Hepatocyte (in vitro differentiated cells): Measurements from ENCODE around the gene NUDC. TPM values are rescaled to one million over a fixed set of nuclear protein-coding genes. Genes with fewer than 3 reads are reported as not detected.

Source experiments
- DNase-seq: peaks from one replicate; pipeline ENCODE4 v3.0.0-alpha.2; 2016; ENCODE audit warnings: low spot score
- H2AFZ ChIP-seq: fragments of 200-600 bp; sonication (generic); 2 replicates; pipeline ENCODE4 v1.6.0; 2016; ENCODE audit warnings: antibody characterized with exemption, mild to moderate bottlenecking
- H3K27ac ChIP-seq: fragments of 200-600 bp; sonication (generic); 2 replicates; pipeline ENCODE4 v1.5.1; 2016; ENCODE audit warnings: mild to moderate bottlenecking
- H3K27me3 ChIP-seq: fragments of 200-600 bp; sonication (generic); 2 replicates; pipeline ENCODE4 v1.6.1; 2016
- H3K36me3 ChIP-seq: fragments of 200-600 bp; sonication (generic); replicated peaks from 2 replicates; pipeline ENCODE4 v1.5.1; 2016; ENCODE audit warnings: low read depth; ENCODE audit not compliant: insufficient read depth
- H3K4me1 ChIP-seq: fragments of 200-600 bp; sonication (generic); 2 replicates; pipeline ENCODE4 v1.5.1; 2016; ENCODE audit warnings: mild to moderate bottlenecking, moderate library complexity; ENCODE audit not compliant: insufficient read depth
- H3K4me2 ChIP-seq: fragments of 200-600 bp; sonication (generic); 2 replicates; pipeline ENCODE4 v1.6.0; 2016
- H3K4me3 ChIP-seq: fragments of 200-600 bp; sonication (generic); 2 replicates; pipeline ENCODE4 v1.5.1; 2016; ENCODE audit warnings: mild to moderate bottlenecking
- H3K79me2 ChIP-seq: fragments of 200-600 bp; sonication (generic); 2 replicates; pipeline ENCODE4 v1.6.0; 2017; ENCODE audit warnings: mild to moderate bottlenecking
- H3K9me2 ChIP-seq: fragments of 200-600 bp; sonication (generic); replicated peaks from 2 replicates; pipeline ENCODE4 v1.6.0; 2017; ENCODE audit warnings: mild to moderate bottlenecking; ENCODE audit not compliant: insufficient read depth
- H3K9me3 ChIP-seq: fragments of 200-600 bp; sonication (generic); 2 replicates; pipeline ENCODE4 v1.5.1; 2016; ENCODE audit warnings: low read depth, mild to moderate bottlenecking
- H4K20me1 ChIP-seq: fragments of 200-600 bp; sonication (generic); 2 replicates; pipeline ENCODE4 v1.6.0; 2016; ENCODE audit warnings: mild to moderate bottlenecking; ENCODE audit not compliant: insufficient read depth, poor library complexity, severe bottlenecking
- CTCF ChIP-seq: fragments of 200-600 bp; sonication (generic); IDR thresholded peaks from 2 replicates; pipeline ENCODE4 v1.5.1; 2016; ENCODE audit warnings: antibody characterized with exemption, mild to moderate bottlenecking; ENCODE audit not compliant: poor library complexity
- EZH2 ChIP-seq: fragments of 200-600 bp; sonication (generic); IDR thresholded peaks from 2 replicates; pipeline ENCODE4 v1.6.1; 2016; ENCODE audit warnings: antibody characterized with exemption, mild to moderate bottlenecking, borderline replicate concordance
- EZH2phosphoT487 ChIP-seq: fragments of 200-600 bp; sonication (generic); IDR thresholded peaks from one replicate; pipeline ENCODE4 v1.6.1; 2018; ENCODE audit warnings: antibody characterized with exemption, mild to moderate bottlenecking, low read depth, moderate library complexity; ENCODE audit not compliant: unreplicated experiment, severe bottlenecking
- WGBS: methylation state at CpG from one replicate; pipeline ENCODE4 v1.1.6; 2016; ENCODE audit warnings: low lambda C conversion rate; ENCODE audit errors: missing lambda C conversion rate; 5-methylcytosine and 5-hydroxymethylcytosine counted together
- polyA plus RNA-seq: library from polyadenylated mRNA; unstranded; fragments of >200 nt; fragmentation: Nextera tagmentation; extraction: Ambion mirVana; gene quantifications from 2 replicates; pipeline ENCODE4 v1.2.1, GENCODE V29; 2016
- total RNA-seq: library from RNA; depleted of rRNA; stranded (reverse); fragments of >200 nt; gene quantifications from 2 replicates; pipeline ENCODE4 v1.2.3, GENCODE V29; 2014

NUDC gene
- total and polyA plus RNA-seq, 2 experiments from 2014 or later: 34.4 to 127 TPM

GRCh38 chr1:26932531-26932930, 11.0 kb downstream of the NUDC start:
- Histone ChIP-seq H3K9me3 (no peaks in the 10 kb centered on the region), H3K4me3 (no peak overlapping the region), H3K27me3 (no peaks in the 10 kb centered on the region), H3K4me2 (no peak overlapping the region), H2AFZ (no peak overlapping the region), H4K20me1 (peaks cover 2% of the 10 kb centered on the region), H3K79me2 (peaks cover 58% of the 10 kb centered on the region), H3K36me3 (no peaks in the 10 kb centered on the region), H3K4me1 (no peaks in the 10 kb centered on the region), H3K9me2 (no peaks in the 10 kb centered on the region), H3K27ac (no peak overlapping the region)
- no peak for DNase-seq
- no peak for TF ChIP-seq EZH2phosphoT487
- TF ChIP-seq CTCF: no peak
- no peak for TF ChIP-seq EZH2
- 96% methylated on average over 3 of the region's 3 CpGs for WGBS

GRCh38 chr1:26936823-26937222, 15.3 kb downstream of the NUDC start:
- Histone ChIP-seq H3K4me2 (no peak overlapping the region), H2AFZ (no peak overlapping the region), H3K36me3 (peaks cover 2% of the 10 kb centered on the region), H3K79me2 (peaks cover 49% of the 10 kb centered on the region), H3K9me3 (no peaks in the 10 kb centered on the region), H3K9me2 (no peaks in the 10 kb centered on the region), H3K27me3 (no peaks in the 10 kb centered on the region), H4K20me1 (peaks cover 2% of the 10 kb centered on the region), H3K27ac (no peak overlapping the region), H3K4me3 (no peak overlapping the region), H3K4me1 (no peaks in the 10 kb centered on the region)
- WGBS: 92% methylated on average over 6 of the region's 6 CpGs
- no peak for TF ChIP-seq EZH2phosphoT487
- no peak for TF ChIP-seq CTCF
- no peak for TF ChIP-seq EZH2
- no peak for DNase-seq

GRCh38 chr1:26938004-26938658, 16.6 kb downstream of the NUDC start:
- H3K27ac ChIP-seq: no peak overlapping the region
- H2AFZ ChIP-seq: no peak overlapping the region
- H3K36me3 ChIP-seq: peaks cover 3% of the 10 kb centered on the region
- no peak overlapping the region for H3K4me2 ChIP-seq
- no peaks in the 10 kb centered on the region for H3K9me2 ChIP-seq
- no peaks in the 10 kb centered on the region for H3K9me3 ChIP-seq
- H3K27me3 ChIP-seq: no peaks in the 10 kb centered on the region
- H4K20me1 ChIP-seq: no peaks in the 10 kb centered on the region
- 78% methylated on average over 4 of the region's 4 CpGs for WGBS
- peaks cover 44% of the 10 kb centered on the region for H3K79me2 ChIP-seq
- TF ChIP-seq CTCF (no peak), EZH2 (no peak), EZH2phosphoT487 (no peak)
- H3K4me1 ChIP-seq: no peaks in the 10 kb centered on the region
- H3K4me3 ChIP-seq: no peak overlapping the region
- DNase-seq: no peak

DNA sequence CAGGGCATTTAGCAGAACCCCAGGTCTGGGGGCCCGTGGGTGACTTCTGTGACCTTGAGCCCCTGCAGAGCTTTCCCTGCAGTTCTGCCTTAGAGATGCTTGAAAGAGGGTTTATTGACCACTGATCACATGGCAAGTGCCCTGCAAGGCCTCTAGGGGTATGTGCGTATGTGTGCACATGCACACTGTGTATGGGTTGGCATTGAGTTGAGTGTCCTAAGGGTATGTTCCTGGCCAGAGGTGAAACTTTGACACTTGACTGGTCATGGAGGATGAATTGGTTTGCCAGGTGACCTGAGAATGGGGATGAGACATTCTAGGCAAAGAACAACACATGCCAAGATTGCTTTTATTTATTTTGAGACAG, 17.1 kb downstream of the NUDC start:
- Histone ChIP-seq H2AFZ (no peak overlapping the region), H3K27me3 (no peaks in the 10 kb centered on the region), H3K36me3 (peaks cover 3% of the 10 kb centered on the region), H4K20me1 (no peaks in the 10 kb centered on the region), H3K9me2 (no peaks in the 10 kb centered on the region), H3K79me2 (peaks cover 44% of the 10 kb centered on the region), H3K9me3 (no peaks in the 10 kb centered on the region), H3K4me2 (no peak overlapping the region), H3K4me1 (no peaks in the 10 kb centered on the region), H3K4me3 (no peak overlapping the region), H3K27ac (no peak overlapping the region)
- TF ChIP-seq EZH2phosphoT487: no peak
- TF ChIP-seq CTCF: no peak
- no peak for TF ChIP-seq EZH2
- WGBS: 93% methylated on average over 2 of the region's 2 CpGs
- no peak for DNase-seq
